ENCODE data around the gene DDX43. TPM values are rescaled to one million over a fixed set of nuclear protein-coding genes. Genes with fewer than 3 reads are reported as not detected.
"Not testable (repeated sequence)": the region's sequence is repeated elsewhere in the genome, so short reads cannot be mapped to it uniquely, and the experiment has no call there.

DDX43 gene
- total RNA-seq, 1 donor from 2014 or later, result 2.5 TPM

DNA sequence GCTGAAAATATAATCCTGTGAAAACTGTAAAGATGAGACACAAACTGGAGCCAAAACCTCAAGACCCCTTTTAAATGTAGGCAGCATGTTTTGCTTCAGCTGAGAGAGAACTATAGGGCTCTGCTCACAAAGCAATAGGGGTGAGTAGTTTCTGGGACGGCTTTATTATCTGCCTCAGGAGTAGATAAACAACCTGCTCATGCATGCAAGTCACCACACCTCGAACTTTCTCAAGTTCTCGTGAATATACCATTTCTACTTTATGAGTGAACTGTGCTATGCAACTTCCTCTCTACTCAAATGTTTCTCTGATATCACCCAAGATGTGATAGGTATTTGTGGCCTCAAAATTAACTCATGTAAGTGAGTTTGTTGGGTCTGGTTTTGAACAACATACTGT is 17.4 kb upstream of the DDX43 start:
- H3K27ac ChIP-seq, result no peak overlapping the region
- TF ChIP-seq, protein P1, sequence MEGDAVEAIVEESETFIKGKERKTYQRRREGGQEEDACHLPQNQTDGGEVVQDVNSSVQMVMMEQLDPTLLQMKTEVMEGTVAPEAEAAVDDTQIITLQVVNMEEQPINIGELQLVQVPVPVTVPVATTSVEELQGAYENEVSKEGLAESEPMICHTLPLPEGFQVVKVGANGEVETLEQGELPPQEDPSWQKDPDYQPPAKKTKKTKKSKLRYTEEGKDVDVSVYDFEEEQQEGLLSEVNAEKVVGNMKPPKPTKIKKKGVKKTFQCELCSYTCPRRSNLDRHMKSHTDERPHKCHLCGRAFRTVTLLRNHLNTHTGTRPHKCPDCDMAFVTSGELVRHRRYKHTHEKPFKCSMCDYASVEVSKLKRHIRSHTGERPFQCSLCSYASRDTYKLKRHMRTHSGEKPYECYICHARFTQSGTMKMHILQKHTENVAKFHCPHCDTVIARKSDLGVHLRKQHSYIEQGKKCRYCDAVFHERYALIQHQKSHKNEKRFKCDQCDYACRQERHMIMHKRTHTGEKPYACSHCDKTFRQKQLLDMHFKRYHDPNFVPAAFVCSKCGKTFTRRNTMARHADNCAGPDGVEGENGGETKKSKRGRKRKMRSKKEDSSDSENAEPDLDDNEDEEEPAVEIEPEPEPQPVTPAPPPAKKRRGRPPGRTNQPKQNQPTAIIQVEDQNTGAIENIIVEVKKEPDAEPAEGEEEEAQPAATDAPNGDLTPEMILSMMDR (IDR thresholded peaks at IDR 0.05), result no peak
- H3K9me3 ChIP-seq, result peaks cover under 1% of the 10 kb centered on the region
- H3K4me3 ChIP-seq, result no peak overlapping the region
- DNase-seq (no peak), ATAC-seq (no peak)
- no peaks in the 10 kb centered on the region for H3K4me1 ChIP-seq
- H3K36me3 ChIP-seq, result no peaks in the 10 kb centered on the region
- no peaks in the 10 kb centered on the region for H3K27me3 ChIP-seq
- intact Hi-C loops (cut with DNase I), result no loop called here

DNA sequence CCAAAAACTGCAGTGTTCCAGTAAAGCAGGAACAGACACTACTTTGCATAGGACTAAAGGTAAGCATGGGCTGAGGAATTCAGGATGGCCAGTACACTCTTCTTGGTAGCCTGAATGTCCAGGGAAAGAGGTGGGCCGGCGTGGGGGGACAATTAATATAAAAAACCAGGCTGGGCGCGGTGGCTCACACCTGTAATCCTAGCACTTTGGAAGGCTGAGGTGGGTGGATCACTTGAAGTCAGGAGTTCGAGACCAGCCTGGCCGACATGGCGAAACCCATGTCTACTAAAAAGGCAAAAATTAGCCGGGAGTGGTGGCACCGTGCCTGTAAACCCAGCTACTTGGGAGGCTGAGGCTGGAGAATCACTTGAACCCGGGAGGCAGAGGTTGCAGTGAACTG is 13.1 kb upstream of the DDX43 start:
- DNase-seq; ATAC-seq; H3K4me1 ChIP-seq; H3K27ac ChIP-seq; intact Hi-C loops (cut with DNase I); H3K36me3 ChIP-seq; H3K4me3 ChIP-seq; H3K9me3 ChIP-seq; H3K27me3 ChIP-seq: not testable (repeated sequence)

DNA sequence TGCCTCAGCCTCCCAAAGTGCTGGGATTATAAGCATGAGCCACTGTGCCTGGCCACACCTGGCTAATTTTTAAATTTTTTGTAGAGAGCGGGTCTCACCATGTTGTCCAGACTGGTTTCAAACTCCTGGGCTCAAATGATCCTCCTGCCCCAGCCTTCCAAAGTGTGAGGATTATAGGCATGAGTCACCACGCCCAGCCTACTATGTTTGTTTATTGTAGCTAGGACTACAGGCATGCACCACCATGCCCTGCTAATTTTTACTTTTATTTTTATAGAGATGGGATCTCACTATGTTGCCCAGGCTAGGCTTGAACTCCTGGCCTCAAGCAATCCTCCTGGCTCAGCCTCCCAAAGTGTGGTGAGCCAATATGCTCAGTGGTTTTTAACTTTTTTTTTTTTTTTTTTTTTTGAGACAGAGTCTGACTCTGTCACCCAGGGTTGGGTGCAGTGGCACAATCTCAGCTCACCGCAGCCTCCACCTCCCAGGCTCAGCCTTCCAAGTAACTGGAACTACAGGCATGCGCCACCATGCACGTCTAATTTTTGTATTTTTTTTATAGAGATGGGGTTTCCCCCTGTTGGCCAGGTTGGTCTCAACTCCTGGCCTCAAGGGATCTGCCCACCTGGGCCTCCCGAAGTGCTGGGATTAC is 12.0 kb upstream of the DDX43 start:
- H3K4me3 ChIP-seq, result no peak overlapping the region
- intact Hi-C loops (cut with DNase I), result no loop called here
- TF ChIP-seq, protein P1 (IDR thresholded peaks at IDR 0.05), result no peak
- H3K36me3 ChIP-seq, result no peaks in the 10 kb centered on the region
- DNase-seq, result no peak
- no peak for ATAC-seq
- H3K27ac ChIP-seq, result no peak overlapping the region
- no peaks in the 10 kb centered on the region for H3K9me3 ChIP-seq
- no peaks in the 10 kb centered on the region for H3K4me1 ChIP-seq
- H3K27me3 ChIP-seq, result no peaks in the 10 kb centered on the region

DNA sequence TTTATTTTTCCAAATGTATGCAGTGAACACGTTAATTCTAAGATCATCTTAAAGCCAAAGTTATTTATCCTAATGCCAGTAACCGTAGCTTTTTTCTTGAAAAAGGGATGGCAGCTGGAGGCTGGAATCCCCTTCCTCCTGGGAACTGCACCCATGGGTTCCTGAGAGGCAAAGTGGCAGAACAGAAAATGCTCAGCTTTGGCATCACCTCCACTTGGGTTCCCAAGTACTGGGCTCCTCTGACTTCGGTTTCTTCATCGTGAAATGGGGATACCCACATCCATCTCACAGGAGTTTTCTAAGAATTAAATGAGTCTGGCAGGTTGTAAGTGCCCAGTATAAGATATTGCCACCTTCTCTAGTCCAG is 6.2 kb upstream of the DDX43 start:
- DNase-seq (no peak), ATAC-seq (no peak)
- intact Hi-C loops (cut with DNase I), result no loop called here
- TF ChIP-seq, protein P1 (IDR thresholded peaks at IDR 0.05), result no peak
- Histone ChIP-seq H3K4me1 (peaks cover 5% of the 10 kb centered on the region), H3K27ac (peak overlapping the region; percentile 74), H3K36me3 (no peaks in the 10 kb centered on the region), H3K9me3 (no peaks in the 10 kb centered on the region), H3K27me3 (no peaks in the 10 kb centered on the region), H3K4me3 (peak overlapping the region; percentile 61)

DNA sequence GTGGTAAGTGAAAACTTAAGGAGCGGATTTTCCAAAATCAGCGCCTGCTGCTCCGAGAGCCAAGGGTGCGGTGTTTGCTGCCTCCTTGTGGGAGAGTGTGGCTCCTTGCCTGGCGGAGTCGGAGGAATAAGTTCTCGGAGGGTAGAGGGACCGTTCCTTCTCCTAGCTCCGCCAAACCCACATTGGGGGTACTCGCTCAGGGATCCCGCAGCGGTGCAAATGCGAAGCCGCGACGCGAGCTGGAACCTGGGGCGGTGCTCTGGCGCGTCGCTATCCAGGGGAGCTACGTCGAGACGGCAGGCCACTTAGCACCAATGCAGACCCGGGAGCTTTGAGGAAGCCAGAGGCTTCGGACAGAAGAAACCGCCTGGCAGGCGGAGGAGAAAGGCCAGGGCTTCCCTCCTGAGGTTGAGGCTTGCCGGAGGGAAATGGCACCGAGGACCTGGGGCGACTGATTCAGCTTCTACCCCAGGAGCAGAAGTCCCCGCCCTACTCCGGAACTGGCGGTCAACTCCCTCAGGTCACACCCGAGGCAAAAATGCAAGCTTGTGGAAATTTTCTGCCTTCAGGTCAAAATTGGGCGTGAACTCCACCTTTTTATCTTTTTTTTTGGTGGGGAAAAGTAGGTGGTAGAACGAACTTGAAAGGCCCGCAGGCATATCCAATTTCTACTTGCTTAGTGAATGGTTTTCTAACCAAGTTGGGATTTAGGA is 5.7 kb upstream of the DDX43 start:
- H3K36me3 ChIP-seq, result no peaks in the 10 kb centered on the region
- DNase-seq (peak; percentile 76), ATAC-seq (peak; percentile 92)
- H3K9me3 ChIP-seq, result no peaks in the 10 kb centered on the region
- H3K27ac ChIP-seq, result peak overlapping the region; percentile 74
- peak overlapping the region; percentile 61 for H3K4me3 ChIP-seq
- intact Hi-C loops (cut with DNase I), result no loop called here
- no peaks in the 10 kb centered on the region for H3K27me3 ChIP-seq
- peaks cover 5% of the 10 kb centered on the region for H3K4me1 ChIP-seq
- TF ChIP-seq, protein P1 (IDR thresholded peaks at IDR 0.05), result peak; percentile 59

DNA sequence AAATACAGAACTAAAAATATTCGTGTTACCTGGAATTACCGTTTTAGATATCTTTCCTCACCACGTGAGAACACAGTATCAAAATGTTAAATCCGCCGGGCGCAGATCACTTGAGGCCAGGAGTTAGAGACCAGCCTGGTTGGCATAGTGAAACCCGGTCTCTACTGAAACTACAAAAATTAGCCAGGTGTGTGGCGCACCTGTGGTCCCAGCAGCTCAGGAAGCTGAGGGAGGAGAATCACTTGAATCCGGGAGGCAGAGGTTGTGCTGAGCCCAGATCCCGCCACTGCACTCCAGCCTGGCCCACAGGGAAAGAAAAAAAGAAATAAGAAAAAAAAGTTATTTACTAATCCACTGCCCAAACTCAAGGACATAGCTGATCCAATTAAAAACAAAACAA is 4.8 kb upstream of the DDX43 start:
- no peak for ATAC-seq
- DNase-seq, result no peak
- no peaks in the 10 kb centered on the region for H3K9me3 ChIP-seq
- peaks cover 5% of the 10 kb centered on the region for H3K4me1 ChIP-seq
- TF ChIP-seq, protein P1 (IDR thresholded peaks at IDR 0.05), result no peak
- H3K4me3 ChIP-seq, result no peak overlapping the region
- no peaks in the 10 kb centered on the region for H3K36me3 ChIP-seq
- H3K27me3 ChIP-seq, result no peaks in the 10 kb centered on the region
- no peak overlapping the region for H3K27ac ChIP-seq
- intact Hi-C loops (cut with DNase I), result no loop called here
